ENCODE results near the gene FREY1.

FREY1 gene

DNA sequence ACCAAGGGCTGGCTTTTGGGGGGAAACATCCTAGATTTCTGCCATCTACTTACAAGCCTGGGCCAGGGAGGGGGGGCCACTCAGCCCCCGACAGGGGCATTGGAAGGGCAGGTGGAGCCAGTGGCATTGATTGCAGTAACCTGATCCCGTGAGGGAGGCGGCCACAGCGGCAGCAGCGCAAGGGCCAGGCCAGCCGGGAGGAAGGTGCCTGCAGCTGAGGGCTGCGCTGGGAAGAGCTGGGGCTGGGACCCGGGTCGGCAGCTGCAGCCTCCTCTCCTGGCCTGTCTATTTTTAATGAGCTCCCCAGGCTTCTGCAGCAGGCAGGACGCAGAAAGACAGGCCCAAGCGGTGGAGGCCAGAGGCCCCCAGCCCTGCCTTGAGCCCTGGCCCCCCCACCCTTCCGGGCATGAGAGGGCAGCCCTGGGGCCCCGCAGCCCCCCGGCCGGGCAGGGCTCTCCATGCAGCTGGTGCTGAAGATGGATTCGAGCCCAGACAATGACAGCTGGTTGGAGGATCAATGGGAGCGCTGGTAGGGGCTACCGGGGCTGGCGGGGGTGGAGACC is 10.6 kb downstream of the FREY1 start:
- DNase-seq (ENCODE audit: low read depth, low spot score) = no peak
- in situ Hi-C loops (cut with HindIII; ENCODE audit: low sequenced_read_pairs) = no loop called here
- TF ChIP-seq, protein P1, sequence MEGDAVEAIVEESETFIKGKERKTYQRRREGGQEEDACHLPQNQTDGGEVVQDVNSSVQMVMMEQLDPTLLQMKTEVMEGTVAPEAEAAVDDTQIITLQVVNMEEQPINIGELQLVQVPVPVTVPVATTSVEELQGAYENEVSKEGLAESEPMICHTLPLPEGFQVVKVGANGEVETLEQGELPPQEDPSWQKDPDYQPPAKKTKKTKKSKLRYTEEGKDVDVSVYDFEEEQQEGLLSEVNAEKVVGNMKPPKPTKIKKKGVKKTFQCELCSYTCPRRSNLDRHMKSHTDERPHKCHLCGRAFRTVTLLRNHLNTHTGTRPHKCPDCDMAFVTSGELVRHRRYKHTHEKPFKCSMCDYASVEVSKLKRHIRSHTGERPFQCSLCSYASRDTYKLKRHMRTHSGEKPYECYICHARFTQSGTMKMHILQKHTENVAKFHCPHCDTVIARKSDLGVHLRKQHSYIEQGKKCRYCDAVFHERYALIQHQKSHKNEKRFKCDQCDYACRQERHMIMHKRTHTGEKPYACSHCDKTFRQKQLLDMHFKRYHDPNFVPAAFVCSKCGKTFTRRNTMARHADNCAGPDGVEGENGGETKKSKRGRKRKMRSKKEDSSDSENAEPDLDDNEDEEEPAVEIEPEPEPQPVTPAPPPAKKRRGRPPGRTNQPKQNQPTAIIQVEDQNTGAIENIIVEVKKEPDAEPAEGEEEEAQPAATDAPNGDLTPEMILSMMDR (IDR thresholded peaks at IDR 0.05; ENCODE audit: low read depth, low read length) = no peak

DNA sequence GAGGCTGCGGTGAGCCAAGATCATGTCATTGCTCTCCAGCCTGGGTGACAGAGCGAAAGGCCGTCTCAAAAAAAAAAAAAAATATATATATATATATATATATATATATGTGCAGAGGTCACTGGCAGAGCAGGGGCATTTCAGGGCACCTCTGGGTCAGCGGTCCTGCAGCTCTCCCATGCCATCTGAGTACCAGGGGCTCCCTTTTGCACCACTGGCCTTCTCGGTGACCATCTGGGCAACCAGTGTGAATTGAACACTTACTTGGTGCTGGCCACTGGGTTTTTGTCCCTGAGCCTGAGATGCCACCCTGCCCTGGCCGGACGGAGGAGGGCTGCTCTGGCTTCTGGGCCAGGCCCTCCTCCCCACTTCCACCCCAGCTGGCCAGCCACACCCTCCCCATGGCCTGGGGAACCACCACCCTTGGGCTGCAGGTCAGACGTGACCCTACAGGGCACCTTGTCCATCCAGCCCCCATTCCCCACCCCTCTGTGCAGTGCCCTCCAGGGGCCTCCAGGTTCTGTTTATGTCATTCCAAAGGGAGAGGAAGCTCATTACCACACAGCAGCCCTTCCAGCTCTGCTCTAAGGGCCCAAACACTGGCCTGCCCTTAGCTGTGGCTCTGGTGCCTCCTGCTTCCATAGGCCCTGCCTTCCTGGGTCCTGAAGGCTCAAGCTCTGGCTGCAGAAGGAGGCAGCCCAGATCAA is 11.4 kb downstream of the FREY1 start:
- DNase-seq (ENCODE audit: low read depth, low spot score) = no peak
- in situ Hi-C loops (cut with HindIII; ENCODE audit: low sequenced_read_pairs) = no loop called here
- TF ChIP-seq, protein P1 (IDR thresholded peaks at IDR 0.05; ENCODE audit: low read depth, low read length) = no peak
- H3K4me3 ChIP-seq (ENCODE audit: low read depth, low read length) = no peak overlapping the region

More for the DNA sequence above, 10.6 kb downstream of the FREY1 start:
- no peak overlapping the region for H3K4me3 ChIP-seq (ENCODE audit: low read depth, low read length)

DNA sequence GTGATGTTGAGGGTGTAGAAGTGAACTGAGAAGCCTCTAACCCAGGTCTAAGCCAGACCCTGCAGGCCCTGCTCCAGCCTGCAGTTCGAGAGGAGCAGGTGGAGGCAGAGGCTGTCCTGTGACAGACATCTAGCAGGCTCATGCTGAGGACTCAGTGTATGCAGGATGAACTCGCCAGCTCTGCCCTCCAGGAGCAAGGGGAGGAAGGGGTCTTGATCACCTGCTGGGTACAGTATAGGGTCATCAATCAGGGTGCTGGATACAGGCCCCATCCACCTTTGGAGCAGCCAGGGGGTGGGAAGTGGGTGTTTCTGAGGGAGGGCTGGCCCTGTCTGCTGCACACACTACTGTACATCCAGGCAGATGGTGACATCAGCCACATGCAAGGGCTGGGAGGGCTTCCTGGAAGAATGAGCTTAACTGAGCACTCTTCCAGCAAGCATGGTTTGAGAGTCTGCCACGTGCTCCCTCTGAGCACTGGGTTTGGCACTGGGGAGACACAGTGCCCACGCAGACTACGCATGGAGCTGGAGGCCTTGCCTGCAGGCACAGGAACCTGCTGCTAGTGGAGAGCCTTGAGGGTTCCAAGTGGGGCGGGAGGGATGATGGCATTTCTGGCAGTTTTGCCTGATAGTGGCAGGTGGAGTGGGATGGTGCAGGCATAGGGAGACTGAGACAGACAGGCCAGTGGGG is 12.4 kb downstream of the FREY1 start:
- no peak for DNase-seq (ENCODE audit: low read depth, low spot score)
- TF ChIP-seq, protein P1 (IDR thresholded peaks at IDR 0.05; ENCODE audit: low read depth, low read length) = no peak
- no peak overlapping the region for H3K4me3 ChIP-seq (ENCODE audit: low read depth, low read length)
- in situ Hi-C loops (cut with HindIII; ENCODE audit: low sequenced_read_pairs) = no loop called here

DNA sequence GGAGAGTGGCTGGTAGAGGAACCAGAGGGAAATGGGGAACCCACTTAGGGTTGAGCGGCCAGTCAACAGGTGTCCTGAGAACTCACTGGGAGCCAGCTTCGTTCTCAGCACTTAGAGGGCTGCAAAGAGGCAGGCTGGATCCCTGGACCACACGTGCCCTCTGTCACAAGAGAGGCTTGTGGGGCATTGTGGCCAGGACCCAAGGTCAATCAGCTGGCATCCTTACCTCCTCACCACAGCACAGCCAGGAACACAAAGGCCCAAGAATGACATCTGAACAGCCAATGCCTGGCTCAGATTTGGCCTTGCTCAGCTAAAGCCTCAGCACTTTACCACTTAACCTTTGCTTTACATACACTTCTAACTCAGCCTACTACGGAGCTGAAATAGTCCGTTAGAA is 14.2 kb downstream of the FREY1 start:
- TF ChIP-seq, protein P1 (IDR thresholded peaks at IDR 0.05; ENCODE audit: low read depth, low read length) = no peak
- in situ Hi-C loops (cut with HindIII; ENCODE audit: low sequenced_read_pairs) = no loop called here
- no peak overlapping the region for H3K4me3 ChIP-seq (ENCODE audit: low read depth, low read length)
- DNase-seq (ENCODE audit: low read depth, low spot score) = no peak

DNA sequence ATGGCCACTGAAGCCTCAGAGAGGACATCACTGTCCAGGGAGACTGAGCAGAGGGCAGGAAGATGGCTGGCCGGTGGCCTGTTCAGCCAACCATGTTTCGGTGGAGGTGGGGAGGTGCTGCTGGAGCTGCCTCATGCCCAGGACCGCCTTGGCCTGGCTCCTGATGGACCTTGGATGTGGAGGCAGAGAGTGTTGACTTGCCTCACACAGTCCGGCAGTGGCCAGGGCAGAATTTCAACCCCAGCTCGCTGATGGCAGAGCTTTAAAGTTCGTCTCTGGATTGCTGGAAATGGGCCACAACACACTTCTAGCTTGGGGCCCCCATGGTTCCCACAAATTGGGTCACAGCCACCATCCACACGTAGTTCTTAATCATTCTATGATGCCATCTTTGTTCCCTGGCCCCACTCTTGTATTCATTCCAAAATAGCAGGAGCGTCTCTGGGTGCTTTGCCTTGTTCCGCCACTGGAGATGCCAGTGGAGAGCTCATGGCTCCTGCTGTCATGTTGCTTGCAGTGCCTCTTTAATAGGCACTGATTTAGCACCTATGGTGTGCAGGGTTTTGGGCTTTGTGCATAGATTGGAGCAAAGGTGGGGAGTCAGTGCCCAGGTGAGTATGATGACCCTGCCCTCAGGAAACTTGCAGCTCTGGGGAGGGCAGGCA is 16.1 kb downstream of the FREY1 start:
- in situ Hi-C loops (cut with HindIII; ENCODE audit: low sequenced_read_pairs) = no loop called here
- DNase-seq (ENCODE audit: low read depth, low spot score) = no peak
- no peak overlapping the region for H3K4me3 ChIP-seq (ENCODE audit: low read depth, low read length)
- TF ChIP-seq, protein P1 (IDR thresholded peaks at IDR 0.05; ENCODE audit: low read depth, low read length) = no peak

DNA sequence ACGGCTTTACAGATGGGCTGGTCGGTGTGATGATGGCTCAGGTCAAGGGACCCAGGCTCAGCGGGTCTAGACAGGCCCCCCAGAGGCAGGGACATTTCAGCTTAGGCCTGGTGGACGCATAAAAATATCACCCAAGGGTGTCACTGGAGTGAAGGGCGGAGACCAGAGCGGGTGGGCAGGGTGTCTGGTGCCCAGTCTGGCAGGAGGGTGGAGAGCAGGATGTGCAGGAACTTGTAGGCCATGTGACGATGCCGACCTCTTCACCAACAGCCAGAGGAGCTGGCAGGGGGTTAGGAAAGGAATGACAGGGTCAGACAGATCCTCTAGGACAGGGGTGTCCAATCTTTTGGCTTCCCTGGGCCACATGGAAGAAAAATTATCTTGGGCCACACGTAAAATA is 17.1 kb downstream of the FREY1 start:
- TF ChIP-seq, protein P1 (IDR thresholded peaks at IDR 0.05; ENCODE audit: low read depth, low read length) = no peak
- no peak overlapping the region for H3K4me3 ChIP-seq (ENCODE audit: low read depth, low read length)
- in situ Hi-C loops (cut with HindIII; ENCODE audit: low sequenced_read_pairs) = no loop called here
- no peak for DNase-seq (ENCODE audit: low read depth, low spot score)

Measured in astrocyte of the spinal cord (primary cell).